ENCODE data around the gene PDK1.

The PDK1 gene

GRCh38 chr2:172639256-172639655, 83.4 kb downstream of the PDK1 start:
- no peaks in the 10 kb centered on the region for H3K36me3 ChIP-seq (ENCODE audit: control insufficient read depth, insufficient read depth, low read length)
- H3K27ac ChIP-seq (ENCODE audit: low read depth, low read length, severe bottlenecking), result no peak overlapping the region
- WGBS, 2 experiments (ENCODE audit: insufficient coverage in 2 of 2), result 92 to 93% methylated on average over 1 of the region's 3 CpGs
- H3K9me3 ChIP-seq (ENCODE audit: control insufficient read depth, low read length), result no peaks in the 10 kb centered on the region
- no peaks in the 10 kb centered on the region for H3K4me1 ChIP-seq (ENCODE audit: control insufficient read depth, insufficient read depth, low read length, poor library complexity, severe bottlenecking)
- no peak overlapping the region for H3K4me3 ChIP-seq (ENCODE audit: extremely low read depth, insufficient read depth, low read length, poor library complexity, severe bottlenecking)

- WGBS, 2 experiments (ENCODE audit: insufficient coverage in 2 of 2), result 96% methylated on average over 2 of the region's 2 CpGs
- Histone ChIP-seq H3K4me1 (ENCODE audit: control insufficient read depth, insufficient read depth, low read length, poor library complexity, severe bottlenecking) (no peaks in the 10 kb centered on the region), H3K36me3 (ENCODE audit: control insufficient read depth, insufficient read depth, low read length) (no peaks in the 10 kb centered on the region), H3K27ac (ENCODE audit: low read depth, low read length, severe bottlenecking) (no peak overlapping the region), H3K9me3 (ENCODE audit: control insufficient read depth, low read length) (no peaks in the 10 kb centered on the region), H3K4me3 (ENCODE audit: extremely low read depth, insufficient read depth, low read length, poor library complexity, severe bottlenecking) (no peak overlapping the region)
These were observed 83.9 kb downstream of the PDK1 start for GRCh38 chr2:172639823-172640222.

- Histone ChIP-seq H3K27ac (ENCODE audit: low read depth, low read length, severe bottlenecking) (no peak overlapping the region), H3K36me3 (ENCODE audit: control insufficient read depth, insufficient read depth, low read length) (no peaks in the 10 kb centered on the region), H3K4me1 (ENCODE audit: control insufficient read depth, insufficient read depth, low read length, poor library complexity, severe bottlenecking) (no peaks in the 10 kb centered on the region), H3K4me3 (ENCODE audit: extremely low read depth, insufficient read depth, low read length, poor library complexity, severe bottlenecking) (no peak overlapping the region), H3K9me3 (ENCODE audit: control insufficient read depth, low read length) (no peaks in the 10 kb centered on the region)
These were observed 84.5 kb downstream of the PDK1 start for GRCh38 chr2:172640389-172640788.

GRCh38 chr2:172642301-172643020, 86.6 kb downstream of the PDK1 start:
- Histone ChIP-seq H3K27ac (ENCODE audit: low read depth, low read length, severe bottlenecking) (no peak overlapping the region), H3K4me1 (ENCODE audit: control insufficient read depth, insufficient read depth, low read length, poor library complexity, severe bottlenecking) (no peaks in the 10 kb centered on the region), H3K4me3 (ENCODE audit: extremely low read depth, insufficient read depth, low read length, poor library complexity, severe bottlenecking) (no peak overlapping the region), H3K36me3 (ENCODE audit: control insufficient read depth, insufficient read depth, low read length) (no peaks in the 10 kb centered on the region), H3K9me3 (ENCODE audit: control insufficient read depth, low read length) (peaks cover 3% of the 10 kb centered on the region)
- 90 to 97% methylated on average over 3 of the region's 6 CpGs for WGBS, 2 experiments (ENCODE audit: insufficient coverage in 2 of 2)

- Histone ChIP-seq H3K36me3 (ENCODE audit: control insufficient read depth, insufficient read depth, low read length) (no peaks in the 10 kb centered on the region), H3K4me3 (ENCODE audit: extremely low read depth, insufficient read depth, low read length, poor library complexity, severe bottlenecking) (no peak overlapping the region), H3K9me3 (ENCODE audit: control insufficient read depth, low read length) (peaks cover 6% of the 10 kb centered on the region), H3K27ac (ENCODE audit: low read depth, low read length, severe bottlenecking) (no peak overlapping the region), H3K4me1 (ENCODE audit: control insufficient read depth, insufficient read depth, low read length, poor library complexity, severe bottlenecking) (no peaks in the 10 kb centered on the region)
- WGBS, 2 experiments (ENCODE audit: insufficient coverage in 2 of 2), result 91% methylated on average over 5 of the region's 6 CpGs; no CpG with 5 or more reads in 1 of the 2 experiments
These were observed 87.3 kb downstream of the PDK1 start for GRCh38 chr2:172643142-172643541.

GRCh38 chr2:172647439-172647838, 91.5 kb downstream of the PDK1 start:
- no peaks in the 10 kb centered on the region for H3K36me3 ChIP-seq (ENCODE audit: control insufficient read depth, insufficient read depth, low read length)
- WGBS, 2 experiments (ENCODE audit: insufficient coverage in 2 of 2), result 100% methylated on average over 1 of the region's 1 CpG; no CpG with 5 or more reads in 1 of the 2 experiments
- no peak overlapping the region for H3K4me3 ChIP-seq (ENCODE audit: extremely low read depth, insufficient read depth, low read length, poor library complexity, severe bottlenecking)

GRCh38 chr2:172655091-172655837, 99.4 kb downstream of the PDK1 start:
- Histone ChIP-seq H3K4me3 (ENCODE audit: extremely low read depth, insufficient read depth, low read length, poor library complexity, severe bottlenecking) (no peak overlapping the region), H3K27ac (ENCODE audit: low read depth, low read length, severe bottlenecking) (no peak overlapping the region), H3K9me3 (ENCODE audit: control insufficient read depth, low read length) (peaks cover 15% of the 10 kb centered on the region), H3K36me3 (ENCODE audit: control insufficient read depth, insufficient read depth, low read length) (no peaks in the 10 kb centered on the region), H3K4me1 (ENCODE audit: control insufficient read depth, insufficient read depth, low read length, poor library complexity, severe bottlenecking) (no peaks in the 10 kb centered on the region)
- WGBS, 2 experiments (ENCODE audit: insufficient coverage in 2 of 2), result 83 to 87% methylated on average over 3 to 7 of the region's 8 CpGs

More at GRCh38 chr2:172647439-172647838, 91.5 kb downstream of the PDK1 start:
- H3K9me3 ChIP-seq (ENCODE audit: control insufficient read depth, low read length), result peaks cover 6% of the 10 kb centered on the region
- H3K4me1 ChIP-seq (ENCODE audit: control insufficient read depth, insufficient read depth, low read length, poor library complexity, severe bottlenecking), result no peaks in the 10 kb centered on the region
- no peak overlapping the region for H3K27ac ChIP-seq (ENCODE audit: low read depth, low read length, severe bottlenecking)

GRCh38 chr2:172655838-172656573, 100.1 kb downstream of the PDK1 start:
- no peak overlapping the region for H3K27ac ChIP-seq (ENCODE audit: low read depth, low read length, severe bottlenecking)
- H3K4me3 ChIP-seq (ENCODE audit: extremely low read depth, insufficient read depth, low read length, poor library complexity, severe bottlenecking), result no peak overlapping the region
- no peaks in the 10 kb centered on the region for H3K36me3 ChIP-seq (ENCODE audit: control insufficient read depth, insufficient read depth, low read length)
- no peaks in the 10 kb centered on the region for H3K4me1 ChIP-seq (ENCODE audit: control insufficient read depth, insufficient read depth, low read length, poor library complexity, severe bottlenecking)
- WGBS, 2 experiments (ENCODE audit: insufficient coverage in 2 of 2), result 80 to 100% methylated on average over 1 of the region's 5 CpGs
- H3K9me3 ChIP-seq (ENCODE audit: control insufficient read depth, low read length), result peaks cover 15% of the 10 kb centered on the region

Data from mesodermal cell (in vitro differentiated cells).